Stimulated activated CD4-positive, alpha-beta T cell treated with anti-CD3 and anti-CD28 coated beads, TNF-alpha, amount 100 ng/mL, for 24 hours (primary cell): ENCODE results near the gene XKRX.
A peak's percentile ranks its signal among the peaks of the same experiment; 100 is the strongest.

Experiments
- DNase-seq, 3 experiments: peaks; one replicate each; pipeline ENCODE4 v3.0.0-alpha.2; 2020; ENCODE audit warnings: low read depth in 3 of 3

The XKRX gene

GRCh38 chrX:100895365-100896075 is 33.2 kb downstream of the XKRX start:
- DNase-seq = peak in 2 of 3 experiments; percentile 1 to 5

GRCh38 chrX:100883654-100884053 is 45.1 kb downstream of the XKRX start:
- no peak for DNase-seq

GRCh38 chrX:100880368-100880767 is 48.3 kb downstream of the XKRX start:
- DNase-seq = no peak

GRCh38 chrX:100874325-100874724 is 54.4 kb downstream of the XKRX start, which contains the start of gene NOX1:
Gene NOX1 (minus strand): TSS chrX:100874359. CDS start chrX:100874139, 220 bp downstream.
- no peak for DNase-seq

- DNase-seq = no peak
Measured at GRCh38 chrX:100871594-100872560, 56.8 kb downstream of the XKRX start.

GRCh38 chrX:100870527-100870926 is 58.2 kb downstream of the XKRX start:
- DNase-seq = no peak

GRCh38 chrX:100868273-100868672 is 60.4 kb downstream of the XKRX start:
- no peak for DNase-seq

GRCh38 chrX:100864657-100865391 is 63.9 kb downstream of the XKRX start:
- DNase-seq = no peak
